ENCODE measurements around the gene TTYH2.

DNA sequence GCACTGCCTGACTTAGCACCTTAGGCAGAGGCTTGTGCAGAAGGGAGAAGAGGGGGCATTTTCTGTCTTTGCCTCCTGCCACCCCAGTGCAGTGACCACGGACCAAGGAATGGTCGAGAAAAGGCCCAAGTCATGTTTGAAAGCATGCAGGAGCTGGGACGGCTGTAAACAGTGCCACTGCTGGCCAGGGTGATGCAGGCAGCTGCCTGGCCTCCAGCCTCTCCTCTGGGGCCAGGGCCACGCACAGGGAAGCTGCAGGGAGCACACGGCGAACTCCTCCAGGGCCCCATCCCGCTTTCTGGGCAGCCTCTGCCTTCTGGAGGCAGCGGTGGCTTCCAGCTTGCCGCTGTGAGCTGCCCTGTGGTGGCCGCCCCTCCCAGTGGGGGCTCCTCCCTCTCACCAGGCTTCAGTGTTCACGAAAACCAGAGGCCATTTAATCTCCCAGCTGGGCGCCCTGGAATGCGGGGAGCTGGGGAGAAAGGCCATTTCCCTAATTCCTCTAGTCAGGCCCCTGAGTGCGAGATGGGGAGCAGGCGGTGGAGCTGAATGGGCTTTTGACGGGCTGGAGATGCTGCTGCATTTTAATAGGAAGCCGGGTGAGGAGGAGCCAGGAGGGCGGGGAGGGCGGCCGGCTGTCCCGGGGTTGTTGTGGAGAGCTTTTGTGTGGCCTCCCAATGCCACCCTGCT is 31.9 kb downstream of the TTYH2 start:
- TF ChIP-seq CTCF (IDR thresholded peaks at IDR 0.05) (no peak), EP300 (IDR thresholded peaks at IDR 0.05) (no peak), POLR2AphosphoS5 (IDR thresholded peaks at IDR 0.05) (no peak)
